ENCODE results near the gene STMND1.

Gene STMND1

GRCh38 chr6:17159240-17159639 lies 57.4 kb downstream of the STMND1 start:
- H3K4me3 ChIP-seq (ENCODE audit: low read depth, low read length), result no peak overlapping the region
- DNase-seq (ENCODE audit: low read depth, low spot score), result no peak
- CTCF ChIA-PET, result interaction anchor here (0.6 to 7.3 kb wide), 7 partner anchors 8 to 644 kb away, joined by 3 to 77 read pairs (median 3); no protein-coding TSS in a partner anchor
- POLR2A ChIA-PET, result no interaction called here
- TF ChIP-seq CTCF (IDR thresholded peaks at IDR 0.05; ENCODE audit: insufficient read depth, low read length, missing control alignments), result no peak

DNA sequence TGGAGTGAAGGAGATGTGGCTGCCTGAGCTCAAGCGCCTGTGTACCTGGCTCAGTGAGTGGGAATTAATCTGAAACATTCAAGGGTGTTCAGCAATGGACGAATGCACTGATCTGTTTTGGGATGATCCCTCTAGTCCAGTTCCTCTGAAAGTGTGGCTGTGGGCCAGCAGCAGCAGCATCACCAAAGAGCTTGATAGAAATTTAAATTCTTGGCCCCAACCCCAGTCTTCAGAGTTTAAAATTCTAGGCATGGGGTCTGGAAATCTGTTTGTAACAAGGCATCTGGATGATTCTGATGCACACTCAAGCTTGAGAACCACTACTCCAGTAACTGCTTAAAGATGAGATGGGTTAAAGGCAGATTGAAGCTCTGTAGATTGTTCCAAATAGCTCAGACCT lies 59.2 kb downstream of the STMND1 start:
- no peak for DNase-seq (ENCODE audit: low read depth, low spot score)
- POLR2A ChIA-PET, result no interaction called here
- H3K4me3 ChIP-seq (ENCODE audit: low read depth, low read length), result no peak overlapping the region
- CTCF ChIA-PET, result interaction anchor here (0.9 to 1.4 kb wide), 5 partner anchors 9 to 642 kb away, joined by 3 to 11 read pairs (median 4); no protein-coding TSS in a partner anchor
- TF ChIP-seq CTCF (IDR thresholded peaks at IDR 0.05; ENCODE audit: insufficient read depth, low read length, missing control alignments), result no peak

GRCh38 chr6:17165383-17165782 lies 63.5 kb downstream of the STMND1 start:
- no peak for TF ChIP-seq CTCF (IDR thresholded peaks at IDR 0.05; ENCODE audit: insufficient read depth, low read length, missing control alignments)
- CTCF ChIA-PET, result interaction anchor here (1.0 to 1.6 kb wide), 5 partner anchors 9 to 420 kb away, joined by 3 to 8 read pairs (median 4); no protein-coding TSS in a partner anchor
- POLR2A ChIA-PET, result no interaction called here
- peak; percentile 69 for DNase-seq (ENCODE audit: low read depth, low spot score)
- H3K4me3 ChIP-seq (ENCODE audit: low read depth, low read length), result no peak overlapping the region

DNA sequence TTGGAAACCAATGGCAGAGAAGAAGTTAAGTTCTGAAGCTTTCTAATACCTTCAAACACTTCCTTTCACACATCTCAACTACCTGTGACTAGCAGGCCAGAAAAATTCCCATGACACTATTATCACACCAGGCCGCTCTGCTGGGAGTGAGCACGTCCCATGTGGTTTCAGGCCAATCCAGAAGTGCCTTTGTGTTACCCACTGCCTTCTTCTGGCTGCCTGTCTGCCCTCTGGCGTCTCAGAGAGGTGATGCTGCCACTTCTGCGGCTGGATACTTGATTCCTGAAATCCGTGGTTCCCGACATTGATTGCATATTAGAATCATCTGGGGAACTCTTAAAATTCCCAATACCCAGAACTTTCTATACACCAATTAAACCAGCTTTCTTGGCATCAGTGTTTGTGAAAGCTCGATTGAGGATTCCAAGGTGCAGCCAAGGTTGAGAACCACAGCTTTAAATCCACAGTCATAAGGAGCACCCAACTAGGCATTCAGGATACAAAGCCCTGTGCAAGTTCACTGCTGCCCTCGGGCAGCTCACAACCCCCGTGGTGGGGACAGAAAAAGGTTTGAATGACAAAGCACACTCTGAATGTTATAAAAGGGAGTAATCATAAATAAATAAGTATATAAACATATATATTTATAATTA lies 65.6 kb downstream of the STMND1 start:
- TF ChIP-seq CTCF (IDR thresholded peaks at IDR 0.05; ENCODE audit: insufficient read depth, low read length, missing control alignments), result peak; percentile 68
- POLR2A ChIA-PET, result no interaction called here
- H3K4me3 ChIP-seq (ENCODE audit: low read depth, low read length), result no peak overlapping the region
- CTCF ChIA-PET, result interaction anchor here (0.7 to 4.5 kb wide), 21 partner anchors 8 to 636 kb away, joined by 3 to 28 read pairs (median 4); no protein-coding TSS in a partner anchor
- no peak for DNase-seq (ENCODE audit: low read depth, low spot score)

GRCh38 chr6:17169291-17169690 lies 67.4 kb downstream of the STMND1 start:
- ChIA-PET POLR2A (interaction anchor here (0.7 kb wide), 1 partner anchor 234 kb away, joined by 3 read pairs; no protein-coding TSS in a partner anchor), CTCF (interaction anchor here (0.8 to 4.5 kb wide), 7 partner anchors 10 to 416 kb away, joined by 3 to 28 read pairs (median 4); no protein-coding TSS in a partner anchor)
- no peak for TF ChIP-seq CTCF (IDR thresholded peaks at IDR 0.05; ENCODE audit: insufficient read depth, low read length, missing control alignments)
- no peak for DNase-seq (ENCODE audit: low read depth, low spot score)
- no peak overlapping the region for H3K4me3 ChIP-seq (ENCODE audit: low read depth, low read length)

GRCh38 chr6:17169711-17170110 lies 67.9 kb downstream of the STMND1 start:
- DNase-seq (ENCODE audit: low read depth, low spot score), result no peak
- TF ChIP-seq CTCF (IDR thresholded peaks at IDR 0.05; ENCODE audit: insufficient read depth, low read length, missing control alignments), result no peak
- ChIA-PET POLR2A (no interaction called here), CTCF (interaction anchor here (1.0 to 4.5 kb wide), 6 partner anchors 8 to 415 kb away, joined by 3 to 28 read pairs (median 4); no protein-coding TSS in a partner anchor)
- H3K4me3 ChIP-seq (ENCODE audit: low read depth, low read length), result no peak overlapping the region
